Measurements from ENCODE around the gene C22orf39. TPM values are rescaled to one million over a fixed set of nuclear protein-coding genes. Genes with fewer than 3 reads are reported as not detected.

C22orf39 gene
- polyA plus RNA-seq, 3 donors: 38.4 to 42.0 (median 40.4) TPM

- DNase-seq: no peak
These were observed 32.7 kb upstream of the C22orf39 start for GRCh38 chr22:19480173-19480568.

- DNase-seq: peak; percentile 99
These were observed 32.1 kb upstream of the C22orf39 start, which contains the start of gene CDC45 for GRCh38 chr22:19479355-19480172. Gene CDC45, plus strand, starts transcription at chr22:19479920. Its CDS starts 49 bp downstream, at chr22:19479969.

GRCh38 chr22:19478901-19479354 is 31.4 kb upstream of the C22orf39 start, which contains the start of gene UFD1:
Gene UFD1, minus strand, starts transcription at chr22:19479193. Its CDS starts 108 bp downstream, at chr22:19479085.
- peak; percentile 85 for DNase-seq

GRCh38 chr22:19478045-19478900 is 30.8 kb upstream of the C22orf39 start:
- DNase-seq: no peak

GRCh38 chr22:19477321-19478044 is 30.0 kb upstream of the C22orf39 start:
- DNase-seq: no peak

GRCh38 chr22:19476023-19476422 is 28.5 kb upstream of the C22orf39 start:
- DNase-seq: no peak

- DNase-seq: no peak
These were observed 26.1 kb upstream of the C22orf39 start for GRCh38 chr22:19473578-19473977.

- DNase-seq: no peak
These were observed 24.7 kb upstream of the C22orf39 start for GRCh38 chr22:19472233-19472632.

- DNase-seq: no peak
These were observed 24.1 kb upstream of the C22orf39 start for GRCh38 chr22:19471572-19471971.

- DNase-seq: no peak
These were observed 22.5 kb upstream of the C22orf39 start for GRCh38 chr22:19470010-19470409.

GRCh38 chr22:19469421-19469820 is 21.9 kb upstream of the C22orf39 start:
- no peak for DNase-seq

GRCh38 chr22:19467912-19468311 is 20.4 kb upstream of the C22orf39 start:
- DNase-seq: no peak

GRCh38 chr22:19466848-19467752 is 19.6 kb upstream of the C22orf39 start:
- DNase-seq: no peak

- DNase-seq: no peak
These were observed 18.7 kb upstream of the C22orf39 start for GRCh38 chr22:19466126-19466716.

- no peak for DNase-seq
These were observed 17.5 kb upstream of the C22orf39 start for GRCh38 chr22:19464975-19465374.

GRCh38 chr22:19464546-19464945 is 17.0 kb upstream of the C22orf39 start:
- DNase-seq: no peak

GRCh38 chr22:19463491-19464469 is 16.3 kb upstream of the C22orf39 start:
- no peak for DNase-seq

- no peak for DNase-seq
These were observed 15.5 kb upstream of the C22orf39 start for GRCh38 chr22:19463008-19463407.

GRCh38 chr22:19461506-19461905 is 14.0 kb upstream of the C22orf39 start:
- DNase-seq: no peak

Data from renal pelvis (tissue), 4 donors.